HFFc6 (cell line): ENCODE results near the gene ARMC12. TPM values are rescaled to one million over a fixed set of nuclear protein-coding genes. Genes with fewer than 3 reads are reported as not detected.

Experiments
- DNase-seq: peaks from one replicate; pipeline ENCODE4 v3.0.0-alpha.2; 2018
- H3K27ac Mint-ChIP-seq: 2 replicates; pipeline ENCODE4 v1.8.0; 2020; ENCODE audit warnings: mild to moderate bottlenecking, mixed read lengths
- H3K27me3 Mint-ChIP-seq: 2 replicates; pipeline ENCODE4 v1.8.0; 2021; ENCODE audit warnings: mild to moderate bottlenecking, moderate library complexity, mixed read lengths; ENCODE audit not compliant: insufficient read depth
- H3K36me3 Mint-ChIP-seq: 2 replicates; pipeline ENCODE4 v1.8.0; 2021; ENCODE audit warnings: low read depth, mixed read lengths
- H3K4me1 Mint-ChIP-seq: 2 replicates; pipeline ENCODE4 v1.8.0; 2020; ENCODE audit warnings: low read depth, mixed read lengths
- H3K4me3 Mint-ChIP-seq: 2 replicates; pipeline ENCODE4 v1.8.0; 2020; ENCODE audit warnings: mild to moderate bottlenecking, moderate library complexity, mixed read lengths
- H3K9me3 Mint-ChIP-seq: 2 replicates; pipeline ENCODE4 v1.8.0; 2020; ENCODE audit warnings: mild to moderate bottlenecking, mixed read lengths
- CTCF ChIP-seq: fragments of 200-600 bp; sonication (generic); IDR thresholded peaks from 2 replicates; pipeline ENCODE4 v1.5.0; 2021; ENCODE audit warnings: antibody characterized with exemption, mild to moderate bottlenecking
- total RNA-seq, 6 experiments: library from RNA; stranded (reverse); fragmentation: NEBNext Ultra II Directional; extraction: Animal tissue kit (Norgen Biotek cat#: 25700); gene quantifications; 2 replicates in 1 of 6; 3 replicates in 5 of 6; pipeline ENCODE4 v1.2.3, GENCODE V29; 2021

ARMC12 gene
- total RNA-seq, 6 experiments from 2014 or later: 0.17 to 0.33 (median 0.27) TPM; not detected in 2

DNA sequence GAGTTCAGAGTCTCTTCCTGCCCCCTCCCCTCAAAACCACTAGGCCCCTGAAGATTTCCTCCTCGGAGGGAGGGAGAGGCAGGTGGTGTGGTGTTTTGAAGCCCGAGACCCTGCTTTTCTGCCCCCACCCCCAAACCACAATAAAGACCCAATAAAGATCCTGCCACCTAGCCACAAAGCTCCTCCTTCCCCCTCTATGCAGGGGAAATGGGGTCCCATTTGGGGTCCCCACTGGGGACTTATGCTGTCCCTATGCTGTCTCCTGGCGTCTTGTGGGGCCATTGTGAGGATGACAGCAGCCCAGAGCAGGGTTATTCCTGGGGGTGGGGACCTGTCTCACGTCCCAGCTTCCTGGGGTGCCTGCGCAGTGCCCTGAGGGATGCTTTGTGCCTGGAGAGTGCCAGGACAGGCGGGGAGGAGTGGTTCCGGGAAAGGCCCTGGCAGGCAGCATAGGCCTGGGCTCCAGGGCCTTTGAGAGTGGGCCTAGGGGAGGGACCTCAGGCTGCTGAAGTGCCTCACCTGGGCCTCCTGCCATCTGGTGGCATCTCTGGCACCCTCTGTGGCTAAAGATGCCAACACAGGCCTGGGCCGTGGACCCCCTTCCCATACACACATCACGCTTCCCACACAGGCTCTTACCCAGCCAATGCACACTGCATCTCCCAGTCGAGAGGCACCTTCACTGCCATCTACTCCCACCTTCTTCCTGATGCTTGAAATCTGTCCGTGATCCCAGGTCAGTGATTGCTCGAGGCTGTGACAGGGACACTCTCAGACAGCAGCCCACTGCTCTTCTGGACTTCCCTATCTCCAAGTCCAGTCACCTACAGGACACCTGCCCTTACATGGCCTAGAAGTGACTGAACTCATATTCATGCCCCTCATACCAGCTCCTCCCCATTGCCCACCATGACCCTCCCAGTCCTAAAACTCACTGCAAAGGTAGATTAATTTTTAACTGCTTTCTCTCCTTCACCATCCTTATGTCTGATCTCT, 7.9 kb upstream of the ARMC12 start:
- H3K4me1 Mint-ChIP-seq: peaks cover 36% of the 10 kb centered on the region
- no peaks in the 10 kb centered on the region for H3K36me3 Mint-ChIP-seq
- no peak; the same call in 1 of the 2 replicates for TF ChIP-seq CTCF
- DNase-seq: no peak
- H3K27me3 Mint-ChIP-seq: peaks cover 1% of the 10 kb centered on the region
- peak overlapping the region; percentile 85 for H3K4me3 Mint-ChIP-seq
- H3K9me3 Mint-ChIP-seq: no peaks in the 10 kb centered on the region
- H3K27ac Mint-ChIP-seq: peak overlapping the region; percentile 89; the same call in 1 of the 2 replicates

DNA sequence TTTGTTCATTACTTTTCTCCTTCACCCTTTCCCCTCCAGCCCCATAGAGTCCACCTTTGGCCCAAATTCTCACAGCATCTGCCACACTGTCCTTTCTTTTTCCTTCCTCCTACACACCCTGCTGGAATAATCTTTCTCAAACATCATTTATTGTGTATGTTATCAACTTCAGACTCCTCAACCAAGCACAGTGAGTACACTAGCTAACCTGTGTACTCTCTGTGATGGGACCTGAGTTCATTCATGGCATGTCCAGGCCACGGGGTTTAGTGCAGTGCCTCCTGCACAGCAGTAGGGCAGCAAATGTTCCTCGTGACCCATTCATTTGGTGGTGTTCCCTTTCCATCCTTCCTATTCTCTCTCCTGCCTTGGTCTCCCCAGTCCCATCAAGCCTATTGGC, 7.1 kb upstream of the ARMC12 start:
- Mint-ChIP-seq H3K4me1 (peaks cover 36% of the 10 kb centered on the region), H3K27me3 (peaks cover 1% of the 10 kb centered on the region), H3K9me3 (no peaks in the 10 kb centered on the region), H3K36me3 (no peaks in the 10 kb centered on the region), H3K27ac (no peak overlapping the region), H3K4me3 (no peak overlapping the region)
- no peak for TF ChIP-seq CTCF
- DNase-seq: no peak

- Mint-ChIP-seq H3K36me3 (no peaks in the 10 kb centered on the region), H3K9me3 (no peaks in the 10 kb centered on the region), H3K4me3 (peak overlapping the region; percentile 89), H3K27ac (peak overlapping the region; percentile 83), H3K4me1 (peaks cover 31% of the 10 kb centered on the region), H3K27me3 (peaks cover 1% of the 10 kb centered on the region)
- TF ChIP-seq CTCF: no peak
- DNase-seq: no peak
Measured at GRCh38 chr6:35730745-35731413, 6.0 kb upstream of the ARMC12 start.

DNA sequence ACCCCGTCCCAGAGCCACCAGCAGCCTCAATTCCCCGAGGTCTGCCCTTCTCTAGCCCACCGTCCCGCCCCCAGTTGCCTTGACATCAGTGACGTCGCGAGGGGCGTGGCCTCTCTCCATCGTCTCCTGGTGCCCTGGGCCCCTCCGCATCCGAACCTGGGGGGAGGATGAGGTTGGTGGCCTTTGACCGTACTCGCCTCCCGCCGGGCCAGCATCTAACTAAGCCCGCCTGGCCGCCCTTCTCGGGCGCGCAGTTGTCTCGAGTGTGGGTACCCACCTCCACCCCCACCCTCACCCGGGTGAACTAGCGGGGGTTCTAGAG, 5.5 kb upstream of the ARMC12 start:
- Mint-ChIP-seq H3K27me3 (peaks cover 1% of the 10 kb centered on the region), H3K27ac (peak overlapping the region; percentile 83), H3K9me3 (no peaks in the 10 kb centered on the region), H3K4me3 (peak overlapping the region; percentile 89), H3K4me1 (peaks cover 26% of the 10 kb centered on the region), H3K36me3 (no peaks in the 10 kb centered on the region)
- TF ChIP-seq CTCF: no peak
- peak; percentile 57 for DNase-seq

DNA sequence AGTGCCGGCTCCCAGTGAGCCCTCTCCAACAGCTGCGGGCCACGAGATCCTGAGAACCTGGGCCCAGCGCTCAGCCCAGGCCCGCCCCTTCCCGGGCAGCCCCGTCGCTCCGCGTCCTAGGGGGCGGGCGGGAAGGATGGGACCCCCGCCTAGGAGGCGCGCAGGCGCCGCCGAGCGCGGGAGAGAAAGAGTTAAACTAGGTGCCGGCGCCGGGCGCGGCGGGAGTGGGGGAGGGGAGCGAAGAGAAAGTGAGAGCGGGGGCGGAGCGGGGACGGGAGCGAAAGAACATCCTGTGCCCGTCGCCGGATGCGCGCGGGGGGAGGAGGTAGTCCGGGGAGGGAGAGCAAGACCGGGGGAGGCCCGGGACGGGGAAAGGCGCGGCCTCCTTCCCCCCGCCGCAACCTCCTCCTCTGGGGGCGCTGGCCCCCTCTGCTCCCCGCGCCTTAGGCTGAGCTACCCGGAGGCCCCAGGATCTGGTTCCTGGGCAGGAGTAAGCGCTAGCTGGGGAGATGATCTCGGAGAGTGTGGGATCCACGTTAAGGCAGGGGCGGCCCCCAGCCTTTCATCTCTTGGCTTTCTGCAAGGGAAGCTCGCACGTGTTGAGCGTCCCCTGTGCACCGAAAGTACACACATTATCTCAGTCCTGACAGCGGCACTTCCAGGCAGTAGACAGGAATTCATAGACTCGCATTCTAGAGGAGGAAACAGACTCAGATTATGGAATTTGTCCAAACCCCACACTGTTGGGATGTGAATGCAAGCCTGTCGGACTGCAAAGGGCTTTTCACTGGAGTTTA, 4.9 kb upstream of the ARMC12 start:
- DNase-seq: peak; percentile 81
- Mint-ChIP-seq H3K27me3 (peaks cover 1% of the 10 kb centered on the region), H3K4me3 (peak overlapping the region; percentile 89), H3K4me1 (peaks cover 21% of the 10 kb centered on the region), H3K9me3 (no peaks in the 10 kb centered on the region), H3K36me3 (no peaks in the 10 kb centered on the region), H3K27ac (peak overlapping the region; percentile 83)
- peak; percentile 43 for TF ChIP-seq CTCF
